Activated CD4-positive, CD25-positive, alpha-beta regulatory T cell treated with anti-CD3 and anti-CD28 coated beads, Interleukin-2, amount 50 U/mL, for 16 hours (primary cell): ENCODE results near the gene BUB1.
"Not testable (repeated sequence)": the region's sequence is repeated elsewhere in the genome, so short reads cannot be mapped to it uniquely, and the experiment has no call there.

Experiments used
- DNase-seq: peaks from one replicate; pipeline ENCODE4 v3.0.0-alpha.2; 2020; ENCODE audit warnings: low read depth, low spot score

BUB1 gene

GRCh38 chr2:110690083-110690965 is 12.5 kb upstream of the BUB1 start:
- no peak for DNase-seq

- DNase-seq, result no peak
Observed at GRCh38 chr2:110688594-110689091, 10.8 kb upstream of the BUB1 start.

GRCh38 chr2:110687775-110688484 is 10.1 kb upstream of the BUB1 start:
- DNase-seq, result not testable (repeated sequence)

GRCh38 chr2:110682872-110683271 is 5.0 kb upstream of the BUB1 start:
- DNase-seq, result no peak

GRCh38 chr2:110682267-110682666 is 4.4 kb upstream of the BUB1 start:
- no peak for DNase-seq

GRCh38 chr2:110680709-110681108 is 2.8 kb upstream of the BUB1 start:
- DNase-seq, result no peak

GRCh38 chr2:110679865-110680264 is 2.0 kb upstream of the BUB1 start:
- no peak for DNase-seq

GRCh38 chr2:110679337-110679707 is 1.5 kb upstream of the BUB1 start:
- DNase-seq, result no peak

- no peak for DNase-seq
Observed at GRCh38 chr2:110678457-110679336, 834 bp upstream of the BUB1 start.

GRCh38 chr2:110677080-110677479 is 783 bp downstream of the BUB1 start:
- DNase-seq, result no peak

- DNase-seq, result no peak
Observed at GRCh38 chr2:110675679-110676078, 2.2 kb downstream of the BUB1 start.

- DNase-seq, result no peak
Observed at GRCh38 chr2:110674620-110675555, 3.0 kb downstream of the BUB1 start.

- DNase-seq, result no peak
Observed at GRCh38 chr2:110673201-110673600, 4.7 kb downstream of the BUB1 start.

GRCh38 chr2:110670826-110671225 is 7.0 kb downstream of the BUB1 start:
- no peak for DNase-seq

GRCh38 chr2:110669079-110669478 is 8.8 kb downstream of the BUB1 start:
- DNase-seq, result no peak

GRCh38 chr2:110667071-110667470 is 10.8 kb downstream of the BUB1 start:
- DNase-seq, result no peak

- DNase-seq, result no peak
Observed at GRCh38 chr2:110664135-110664534, 13.7 kb downstream of the BUB1 start.

GRCh38 chr2:110662560-110662959 is 15.3 kb downstream of the BUB1 start:
- no peak for DNase-seq

GRCh38 chr2:110660558-110660957 is 17.3 kb downstream of the BUB1 start:
- DNase-seq, result no peak

- no peak for DNase-seq
Observed at GRCh38 chr2:110659248-110659647, 18.6 kb downstream of the BUB1 start.
